HEK293 (cell line): ENCODE results near the gene NAPA.

Experiments
- CTCF ChIP-seq: fragments of 450-650 bp; formaldehyde crosslinking; IDR thresholded peaks from 2 replicates; pipeline ENCODE4 v1.5.1; 2016; ENCODE audit warnings: missing biosample characterization, missing genetic modification characterization
- PATZ1 ChIP-seq: fragments of 450-650 bp; formaldehyde crosslinking; IDR thresholded peaks from 2 replicates; pipeline ENCODE4 v1.5.1; 2016; ENCODE audit warnings: missing biosample characterization, missing genetic modification characterization
- REPIN1 ChIP-seq: fragments of 450-650 bp; formaldehyde crosslinking; IDR thresholded peaks from 2 replicates; pipeline ENCODE4 v1.5.1; 2017; ENCODE audit warnings: missing biosample characterization, missing genetic modification characterization, low read depth
- YY1 ChIP-seq: fragments of 450-650 bp; formaldehyde crosslinking; IDR thresholded peaks from 2 replicates; pipeline ENCODE4 v1.5.1; 2018; ENCODE audit warnings: missing biosample characterization, missing genetic modification characterization
- ZBTB8A ChIP-seq: fragments of 450-650 bp; formaldehyde crosslinking; IDR thresholded peaks from 2 replicates; pipeline ENCODE4 v1.5.1; 2016; ENCODE audit warnings: missing biosample characterization, missing genetic modification characterization
- ZNF114 ChIP-seq: fragments of 450-650 bp; formaldehyde crosslinking; IDR thresholded peaks from 2 replicates; pipeline ENCODE4 v1.5.0; 2017; ENCODE audit warnings: missing biosample characterization, missing genetic modification characterization
- ZNF148 ChIP-seq: fragments of 450-650 bp; formaldehyde crosslinking; IDR thresholded peaks from 2 replicates; pipeline ENCODE4 v1.5.0; 2017; ENCODE audit warnings: missing biosample characterization, missing genetic modification characterization, borderline replicate concordance
- ZNF274 ChIP-seq, 2 experiments: fragments of 200-500 bp in 1 of 2; fragments of 450-650 bp in 1 of 2; sonication (Bioruptor generic) in 1 of 2; formaldehyde crosslinking in 1 of 2; IDR thresholded peaks; 2 replicates each; pipeline versions ENCODE4 v1.5.1 to v1.6.1; 2014 to 2016; ENCODE audit warnings: borderline replicate concordance in 1 of 2, inconsistent platforms in 1 of 2, low read length in 1 of 2, missing biosample characterization in 1 of 2, missing genetic modification characterization in 1 of 2
- ZNF423 ChIP-seq: fragments of 450-650 bp; formaldehyde crosslinking; IDR thresholded peaks from 2 replicates; pipeline ENCODE4 v1.5.1; 2016; ENCODE audit warnings: missing biosample characterization, missing genetic modification characterization
- ZNF530 ChIP-seq: fragments of 450-650 bp; formaldehyde crosslinking; IDR thresholded peaks from 2 replicates; pipeline ENCODE4 v1.5.1; 2016; ENCODE audit warnings: low read depth, missing biosample characterization, missing genetic modification characterization
- ZNF785 ChIP-seq: fragments of 450-650 bp; formaldehyde crosslinking; IDR thresholded peaks from 2 replicates; pipeline ENCODE4 v1.5.1; 2016; ENCODE audit warnings: missing biosample characterization, missing genetic modification characterization

GRCh38 chr19:47514151-47514868 lies 553 bp downstream of the NAPA start:
- TF ChIP-seq ZNF148 (no peak), ZNF530 (no peak), CTCF (tag by site-specific recombination) (0 out of 2 replicates have a peak, but pooled peaks have one; percentile 11), ZNF114 (tag by site-specific recombination) (no peak), YY1 (no peak), PATZ1 (tag by site-specific recombination) (no peak), ZNF785 (no peak), REPIN1 (no peak), ZNF423 (no peak), ZBTB8A (tag by site-specific recombination) (no peak), ZNF274 (IDR thresholded peaks at IDR 0.05; ENCODE audit: low read length) (no peak), ZNF274 (tag by site-specific recombination; IDR thresholded peaks at IDR 0.05; ENCODE audit: borderline replicate concordance) (no peak)
